ENCODE data around the gene HNRNPAB.
"Not testable (repeated sequence)": the region's sequence is repeated elsewhere in the genome, so short reads cannot be mapped to it uniquely, and the experiment has no call there.

Gene HNRNPAB

DNA sequence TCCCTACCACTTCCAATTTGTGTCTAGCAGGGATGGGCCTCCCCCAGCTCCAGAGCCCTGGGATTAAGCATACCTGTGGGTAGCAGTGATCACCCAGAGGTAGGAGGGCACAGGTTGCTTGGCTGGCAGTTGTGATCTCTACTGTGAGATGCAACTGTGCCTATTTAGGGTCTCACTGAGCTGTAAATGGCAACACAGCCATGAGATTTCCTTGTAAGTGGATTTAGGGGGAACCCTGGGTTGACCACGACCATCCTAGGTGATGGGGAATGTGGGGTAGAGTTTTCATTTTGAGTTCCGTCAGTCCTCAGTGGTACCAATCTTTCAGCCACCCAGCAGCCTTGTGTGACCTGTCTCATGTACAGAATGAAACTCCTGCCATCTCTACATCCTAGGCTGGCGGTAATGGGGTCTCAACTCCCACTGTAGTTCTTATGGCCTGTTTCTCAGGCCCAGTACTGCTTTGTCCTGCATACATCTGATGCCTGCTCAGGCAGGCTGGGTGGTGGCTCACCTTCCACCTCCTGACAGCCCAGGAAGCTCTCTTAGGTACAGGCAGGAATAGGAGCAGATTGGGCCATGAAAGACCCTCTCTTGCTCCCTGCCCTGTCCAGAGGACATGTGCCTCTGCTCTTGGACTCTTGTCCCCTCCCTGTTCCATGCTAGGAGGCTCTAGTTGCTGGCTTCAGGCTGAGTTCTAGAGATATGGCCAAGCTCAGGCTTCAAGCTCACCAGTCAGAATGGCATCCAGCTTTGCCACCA, 8.1 kb downstream of the HNRNPAB start:
- no peak for DNase-seq (ENCODE audit: low spot score)

DNA sequence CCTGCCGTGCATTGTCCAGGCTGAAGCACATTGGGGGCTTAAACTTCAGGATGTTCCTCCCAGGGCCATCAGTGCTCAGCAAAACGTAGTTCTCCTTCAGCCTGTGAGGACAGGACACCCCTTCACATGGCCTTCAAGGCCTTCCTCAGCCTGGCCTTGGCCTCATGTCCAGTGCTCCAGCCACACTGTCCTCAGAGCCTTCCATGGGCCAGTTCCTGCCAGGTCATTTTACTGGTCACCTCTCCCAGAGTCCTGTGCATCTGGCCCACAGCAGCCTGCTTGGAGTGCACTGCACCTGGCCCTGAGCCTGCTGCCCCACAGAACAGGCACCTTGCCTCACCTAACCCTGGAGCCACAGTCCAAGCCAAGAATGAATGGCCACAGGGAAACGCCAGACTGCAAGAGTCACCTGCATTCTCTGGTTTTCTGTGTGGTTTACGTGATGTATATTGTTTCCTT, 8.7 kb downstream of the HNRNPAB start:
- DNase-seq (ENCODE audit: low spot score), result no peak

DNA sequence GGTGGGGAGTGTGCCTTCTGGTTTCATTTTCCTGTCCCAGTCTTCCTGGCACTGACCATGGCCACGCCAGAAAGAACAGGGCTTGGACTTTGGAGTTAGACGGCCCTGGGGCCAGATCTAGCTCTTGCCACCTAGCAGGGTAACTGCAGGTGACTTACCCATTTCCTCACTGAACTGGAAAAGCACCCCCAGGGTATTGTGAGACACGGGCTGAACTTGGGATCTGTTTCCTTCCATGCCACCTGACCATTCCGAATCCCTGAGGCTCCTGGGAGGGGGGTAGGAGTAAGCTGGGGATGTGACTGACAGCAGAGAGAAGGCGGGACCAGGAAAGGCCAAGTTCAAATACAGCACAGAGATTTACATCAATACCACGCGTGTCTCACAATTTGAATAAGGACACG, 9.4 kb downstream of the HNRNPAB start:
- no peak for DNase-seq (ENCODE audit: low spot score)

DNA sequence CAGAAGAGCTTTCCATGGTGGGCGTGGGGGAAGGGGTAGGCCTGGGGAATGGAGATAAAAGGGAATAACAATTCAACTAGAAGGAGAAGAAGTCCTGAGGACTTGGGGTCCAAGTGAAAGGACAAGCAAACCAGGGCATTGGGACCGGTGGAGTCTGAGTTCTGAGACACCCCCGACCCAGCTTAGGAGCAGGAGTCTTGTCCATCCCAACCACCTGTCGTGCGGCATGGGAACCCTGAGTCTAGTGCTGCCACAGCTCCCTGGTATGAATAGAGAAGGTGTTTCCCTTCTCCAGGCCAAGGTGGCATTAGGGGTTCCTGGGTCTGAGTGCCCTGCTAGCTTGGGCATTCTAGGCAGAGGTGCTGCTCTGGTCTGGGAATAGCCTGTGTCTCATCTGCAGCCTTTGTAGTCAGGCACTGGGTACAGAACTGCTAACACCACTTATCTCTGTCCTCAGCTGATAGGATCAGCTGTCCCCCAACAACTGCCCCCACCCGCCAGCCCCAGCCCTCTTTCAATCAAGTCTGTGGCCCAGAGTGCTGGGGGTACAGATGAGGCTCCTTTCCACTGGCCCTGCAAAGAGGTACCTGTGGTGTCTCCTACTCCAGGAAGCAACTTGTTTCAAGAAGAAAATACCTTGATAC, 9.9 kb downstream of the HNRNPAB start:
- DNase-seq (ENCODE audit: low spot score), result no peak

DNA sequence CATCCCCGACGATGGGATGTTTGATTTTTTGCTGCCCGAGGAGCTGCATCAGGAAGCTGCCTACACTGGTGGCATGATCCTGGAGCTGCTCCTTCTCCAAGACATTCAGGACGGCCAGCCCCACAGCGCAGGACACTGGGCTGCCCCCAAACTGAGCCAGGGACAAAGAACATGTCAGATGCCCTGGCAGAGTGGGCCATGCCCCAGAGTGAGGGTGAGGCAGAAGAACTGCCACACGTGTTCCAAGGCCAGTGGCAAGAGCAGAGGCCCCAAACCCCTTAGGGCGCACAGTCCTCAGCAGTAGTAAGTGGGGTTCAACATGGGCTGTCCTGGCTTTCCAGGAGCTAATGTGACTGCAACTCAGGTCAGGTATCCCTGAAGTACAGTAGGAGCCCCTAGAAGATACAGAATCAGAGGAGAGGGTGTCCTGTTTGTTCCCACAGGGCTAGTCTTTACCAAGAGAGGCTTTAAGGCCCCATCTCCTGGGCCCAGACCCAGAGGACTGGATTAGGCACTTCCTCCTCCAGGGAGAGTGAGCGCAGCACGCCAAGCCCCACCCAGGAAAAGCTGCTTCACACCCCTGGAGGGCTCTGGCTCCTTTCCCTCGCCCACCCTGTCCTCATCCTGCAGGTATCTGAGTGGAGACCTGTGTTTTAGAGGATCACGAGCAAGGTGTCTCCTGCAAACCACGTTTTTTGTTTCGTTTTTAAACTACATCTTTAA, 11.1 kb downstream of the HNRNPAB start:
- DNase-seq (ENCODE audit: low spot score), result no peak

DNA sequence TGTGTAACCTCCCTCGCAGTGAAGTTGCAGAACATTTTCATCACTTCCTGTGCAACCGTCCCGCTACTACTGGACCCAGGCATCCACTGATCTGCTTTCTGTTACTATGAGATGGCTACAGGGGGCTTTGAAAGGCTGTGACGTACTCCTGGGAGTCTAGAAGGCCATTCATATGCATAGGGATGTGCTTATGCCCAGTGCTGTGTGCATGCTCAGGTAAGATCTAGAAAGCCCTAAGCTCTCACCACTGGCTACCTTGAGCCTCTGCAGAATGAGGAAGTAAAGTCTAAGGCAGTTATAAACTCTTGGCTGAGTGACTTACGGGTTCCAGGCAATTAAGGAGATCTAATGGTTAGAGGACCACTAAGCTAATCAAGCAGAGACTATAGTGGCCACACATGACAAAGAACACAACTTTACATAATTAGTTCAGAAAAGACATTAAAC, 11.8 kb downstream of the HNRNPAB start:
- no peak for DNase-seq (ENCODE audit: low spot score)

DNA sequence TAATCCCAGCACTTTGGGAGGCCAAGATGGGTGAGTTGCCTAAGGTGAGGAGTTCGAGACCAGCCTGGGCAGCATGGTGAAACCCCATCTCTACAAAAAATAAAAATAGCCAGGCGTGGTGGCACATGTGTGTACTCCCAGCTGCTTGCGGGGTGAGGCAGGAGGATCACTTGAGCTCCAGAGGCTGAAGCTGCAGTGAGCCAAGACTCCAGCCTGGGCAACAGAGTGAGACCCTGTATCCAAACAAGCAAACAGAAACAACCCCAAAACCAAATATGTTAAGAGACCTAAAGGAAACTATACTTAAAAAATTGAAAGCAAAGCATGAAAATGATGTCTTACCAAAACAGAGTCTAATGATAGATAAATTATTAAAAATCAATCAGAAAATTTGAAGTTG, 12.4 kb downstream of the HNRNPAB start:
- no peak for DNase-seq (ENCODE audit: low spot score)

DNA sequence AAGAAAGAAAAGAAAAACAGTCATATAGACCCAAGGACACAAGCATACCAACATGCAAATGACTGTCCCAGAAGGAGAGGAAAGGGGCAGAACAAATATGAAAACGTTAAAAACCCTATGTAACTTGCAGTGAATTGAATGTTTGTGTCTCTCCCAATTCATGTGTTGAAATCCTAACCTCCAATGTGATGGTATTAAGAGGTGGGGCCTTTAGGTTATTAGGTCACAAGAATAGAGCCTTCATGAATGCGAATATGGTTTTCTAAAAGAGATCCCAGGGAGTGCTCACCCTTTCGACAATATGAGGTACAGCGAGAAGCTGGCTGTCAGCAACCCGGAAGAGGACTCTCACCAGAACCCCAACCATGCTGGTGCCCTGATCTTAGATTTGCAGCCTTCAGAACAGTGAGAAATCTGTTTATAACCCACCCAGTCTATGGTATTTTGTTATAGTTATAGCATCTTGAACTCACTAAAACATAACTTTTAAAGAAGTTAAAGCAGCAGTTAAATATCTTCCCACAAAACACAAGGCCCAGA, 14.0 kb downstream of the HNRNPAB start:
- DNase-seq (ENCODE audit: low spot score), result no peak

DNA sequence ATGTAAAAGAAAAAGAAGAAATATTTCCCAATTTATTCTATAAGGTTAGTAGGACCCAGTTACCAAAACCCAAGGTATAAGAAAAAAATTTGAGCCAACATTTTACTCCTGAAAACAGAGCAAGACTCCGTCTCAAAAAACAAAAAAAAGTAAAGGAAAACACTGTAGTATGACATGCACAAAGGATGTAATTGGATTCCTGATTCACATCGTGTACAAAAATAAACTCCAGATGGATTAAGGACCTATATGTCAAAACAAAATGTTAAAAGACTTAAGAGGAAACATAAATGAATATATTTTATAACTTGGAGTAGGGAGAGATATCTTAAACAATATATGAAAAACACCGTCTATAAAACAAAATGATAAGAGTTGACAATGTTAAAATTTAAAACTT, 14.5 kb downstream of the HNRNPAB start:
- no peak for DNase-seq (ENCODE audit: low spot score)

DNA sequence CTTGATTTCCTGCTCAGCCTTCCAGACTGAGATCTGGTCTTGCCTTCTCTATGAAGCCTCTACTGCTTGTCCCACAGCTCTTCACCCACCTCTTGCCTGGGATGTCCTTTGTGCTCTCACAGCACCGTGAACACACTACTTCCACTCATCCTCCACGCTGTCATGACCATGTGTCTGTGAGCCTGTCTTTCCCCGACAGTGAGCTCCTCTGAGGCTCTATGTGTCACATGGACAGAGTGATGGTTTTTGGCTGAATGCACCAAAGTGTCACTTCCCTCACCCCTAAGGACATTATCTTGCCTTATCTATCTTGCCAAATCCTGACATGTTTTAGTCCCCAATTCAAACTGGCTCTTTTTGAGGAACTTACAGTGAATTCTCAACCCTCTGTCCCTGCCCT, 16.9 kb downstream of the HNRNPAB start:
- DNase-seq (ENCODE audit: low spot score), result no peak

DNA sequence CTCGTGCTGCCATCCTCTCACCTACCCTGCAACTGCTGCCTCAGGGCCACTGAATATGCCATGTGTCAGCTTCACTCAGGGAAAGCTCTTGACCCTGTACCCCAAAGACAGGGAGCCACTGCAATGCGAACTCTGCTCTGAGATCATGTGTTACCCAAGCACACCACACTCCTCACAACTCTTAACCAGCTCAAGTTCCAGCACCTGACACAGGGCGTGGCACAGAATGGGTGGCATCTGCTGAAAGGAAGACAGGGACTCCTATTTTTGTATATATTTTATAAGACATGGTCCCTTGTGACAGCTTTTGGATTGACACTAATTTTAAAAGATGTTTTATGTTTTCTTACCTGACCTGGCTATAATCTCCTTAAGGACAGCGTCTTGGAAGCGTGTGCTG, 17.5 kb downstream of the HNRNPAB start:
- DNase-seq (ENCODE audit: low spot score), result no peak

DNA sequence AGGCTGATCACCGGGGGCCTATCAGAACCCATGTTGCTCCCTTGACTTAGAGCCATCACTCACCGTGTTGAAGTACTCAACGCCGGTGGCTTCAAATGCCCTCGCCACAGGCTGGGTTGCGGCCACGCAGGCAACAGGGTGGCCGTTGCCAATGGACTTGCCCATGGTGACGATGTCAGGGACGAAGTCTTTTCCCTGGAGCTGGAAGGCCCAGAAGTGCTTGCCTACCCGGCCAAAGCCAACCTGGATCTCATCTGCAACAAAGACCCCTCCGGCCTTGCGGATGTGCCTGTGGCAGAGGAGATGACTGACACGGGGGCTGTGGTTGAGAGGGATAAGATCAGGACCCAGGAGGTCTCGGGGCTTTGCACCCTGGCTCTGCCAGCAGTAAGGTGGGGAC, 18.0 kb downstream of the HNRNPAB start:
- no peak for DNase-seq (ENCODE audit: low spot score)

DNA sequence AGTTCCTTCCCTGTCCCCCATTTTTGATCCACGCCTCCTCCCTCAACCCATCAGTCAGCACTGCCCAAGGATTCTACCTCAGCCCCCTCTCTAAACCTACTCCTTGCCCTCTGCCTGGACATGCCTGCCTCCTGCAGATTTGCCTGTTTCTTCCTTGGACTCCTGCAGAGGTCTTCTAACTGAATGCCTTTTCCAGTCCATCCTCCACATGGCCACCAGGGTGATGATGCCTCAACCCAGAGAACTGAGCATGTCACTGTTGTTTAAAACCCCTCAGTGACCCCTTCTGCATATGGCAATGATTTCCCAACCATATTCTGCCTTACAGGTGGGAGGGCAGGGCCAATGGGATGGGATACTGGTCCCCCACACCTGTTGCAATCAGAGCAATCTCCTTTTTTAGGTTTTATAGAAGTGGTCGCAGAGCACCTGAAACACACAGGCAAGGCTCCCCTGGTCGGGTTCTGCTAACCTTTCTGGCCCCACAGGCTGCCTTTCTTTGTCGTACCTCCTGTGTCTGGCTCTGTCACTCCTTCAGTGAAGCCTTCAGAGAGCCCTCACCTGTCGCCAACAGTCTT, 19.0 kb downstream of the HNRNPAB start:
- no peak for DNase-seq (ENCODE audit: low spot score)

DNA sequence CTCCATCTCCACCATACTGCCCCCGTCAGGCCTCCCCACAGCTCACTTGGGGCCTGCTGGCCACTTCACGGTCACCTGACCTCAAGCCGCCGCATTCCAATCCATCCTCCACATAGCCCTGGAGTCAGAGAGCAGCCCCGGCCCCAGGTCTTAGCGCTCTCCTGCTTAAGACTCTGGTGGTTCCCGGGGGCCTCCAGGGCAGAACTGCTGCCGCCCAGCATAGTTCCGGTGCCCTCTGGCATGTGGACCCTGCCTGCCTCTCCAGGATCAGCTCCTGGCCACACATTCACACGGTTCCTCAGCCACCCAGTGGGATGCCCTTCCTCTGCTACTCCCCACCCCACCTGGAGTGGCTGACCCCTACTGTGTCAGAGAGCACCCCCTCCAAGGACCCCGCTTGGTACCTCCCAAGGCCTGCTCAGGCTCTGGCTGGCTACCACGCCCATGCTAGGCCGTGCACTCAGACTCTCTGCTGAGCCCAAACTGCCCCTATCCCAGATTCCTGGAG, 19.5 kb downstream of the HNRNPAB start:
- DNase-seq (ENCODE audit: low spot score), result no peak

DNA sequence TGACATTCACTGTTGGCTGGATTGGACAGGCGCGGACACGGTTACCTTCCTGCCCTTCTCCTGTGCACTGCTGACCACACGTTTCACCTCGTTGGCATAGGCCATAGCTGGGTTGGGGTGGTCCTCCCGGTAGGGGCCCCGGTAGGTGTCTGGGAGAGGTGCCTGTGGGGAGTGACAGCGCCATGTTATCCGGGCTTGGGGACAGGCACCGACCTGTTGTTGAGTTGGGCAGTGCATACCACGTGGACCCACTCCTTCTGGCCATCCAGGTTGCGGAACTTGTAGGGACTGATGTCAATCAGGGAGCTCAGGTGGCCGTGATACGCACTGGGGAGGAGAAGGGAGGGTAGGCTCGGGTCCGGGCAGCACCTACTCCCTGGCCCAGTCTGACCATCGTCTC, 20.1 kb downstream of the HNRNPAB start:
- DNase-seq (ENCODE audit: low spot score), result no peak

DNA sequence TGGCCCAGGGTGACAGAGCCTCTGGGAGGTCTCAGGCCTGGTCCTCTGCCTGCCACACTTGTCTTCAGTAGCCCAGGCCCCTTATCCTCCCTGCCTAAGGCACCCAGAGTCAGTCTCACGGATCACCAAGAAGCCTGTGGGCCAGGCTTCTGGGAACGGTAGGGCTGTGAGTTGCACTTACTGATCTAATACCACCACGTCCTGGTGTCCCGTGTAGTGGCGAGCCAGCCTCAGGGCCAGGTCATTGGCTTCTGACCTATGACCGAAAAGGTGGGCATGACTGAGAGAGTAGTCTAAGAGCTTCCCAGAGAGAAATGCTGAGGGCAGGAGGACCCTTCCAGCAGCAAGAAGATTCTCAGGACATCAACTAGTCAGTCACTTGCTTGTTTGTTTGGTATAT, 20.8 kb downstream of the HNRNPAB start:
- no peak for DNase-seq (ENCODE audit: low spot score)

DNA sequence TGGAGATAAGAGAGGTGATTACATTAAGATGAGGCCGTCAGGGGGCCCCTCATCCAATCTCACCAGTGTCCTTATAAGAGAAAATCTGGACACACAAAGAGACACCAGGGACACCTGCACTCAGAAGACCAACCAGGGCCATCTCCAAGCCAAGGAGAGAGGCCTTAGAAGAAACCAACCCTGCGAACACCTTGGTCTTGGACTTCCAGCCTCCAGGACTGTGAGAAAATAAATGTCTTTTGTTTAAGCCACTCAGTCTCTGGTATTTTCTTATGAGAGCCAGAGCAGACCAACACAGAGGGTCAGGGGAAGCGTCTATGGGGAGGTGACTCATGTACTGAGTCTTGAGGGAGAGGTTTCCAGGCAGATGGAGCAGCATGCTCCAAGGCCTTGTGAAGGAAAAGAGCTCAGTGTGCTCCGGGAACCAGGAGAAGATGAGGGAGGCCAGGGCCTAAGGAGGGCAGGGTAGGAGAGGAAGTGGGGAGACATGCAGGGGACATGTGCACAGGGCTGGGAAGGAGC, 22.9 kb downstream of the HNRNPAB start:
- no peak for DNase-seq (ENCODE audit: low spot score)

DNA sequence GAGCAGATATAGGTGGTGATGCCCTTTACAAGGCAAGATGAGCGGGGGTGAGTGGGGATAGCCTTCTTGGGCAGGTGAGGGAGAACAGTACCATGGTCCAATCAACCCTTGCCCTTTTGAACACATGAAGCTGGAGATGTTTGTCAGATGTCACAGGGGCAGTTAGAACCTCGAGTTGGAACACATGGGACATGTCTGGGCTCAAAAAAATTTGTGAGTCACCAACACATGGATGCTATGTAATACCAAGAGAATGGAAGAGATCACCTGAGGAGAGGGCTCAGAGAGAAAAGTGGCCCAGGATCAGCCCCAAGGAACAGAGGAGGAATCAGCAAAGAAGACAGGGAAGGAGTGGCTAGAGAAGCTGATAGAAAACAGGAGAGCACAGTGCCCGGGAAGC, 23.6 kb downstream of the HNRNPAB start:
- DNase-seq (ENCODE audit: low spot score), result no peak

DNA sequence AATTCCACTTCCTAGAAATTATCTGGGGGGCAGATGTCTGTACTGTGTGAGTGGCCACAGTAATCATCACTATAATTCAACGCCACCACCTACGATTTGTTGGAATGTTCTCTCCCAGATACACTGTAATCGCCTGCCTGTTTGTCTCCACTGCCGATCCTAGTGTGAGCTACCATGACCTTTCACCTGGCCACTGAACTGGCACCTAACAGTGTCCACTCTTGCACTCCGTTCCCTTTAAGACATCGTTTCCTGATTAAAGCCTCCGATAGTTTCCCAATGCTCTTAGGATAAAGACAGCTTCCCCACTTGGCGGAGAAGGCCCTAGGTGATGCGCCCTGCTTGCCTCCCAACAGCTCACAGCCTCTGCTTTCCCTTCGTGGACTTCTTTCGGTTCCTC, 24.3 kb downstream of the HNRNPAB start:
- DNase-seq (ENCODE audit: low spot score), result no peak

DNA sequence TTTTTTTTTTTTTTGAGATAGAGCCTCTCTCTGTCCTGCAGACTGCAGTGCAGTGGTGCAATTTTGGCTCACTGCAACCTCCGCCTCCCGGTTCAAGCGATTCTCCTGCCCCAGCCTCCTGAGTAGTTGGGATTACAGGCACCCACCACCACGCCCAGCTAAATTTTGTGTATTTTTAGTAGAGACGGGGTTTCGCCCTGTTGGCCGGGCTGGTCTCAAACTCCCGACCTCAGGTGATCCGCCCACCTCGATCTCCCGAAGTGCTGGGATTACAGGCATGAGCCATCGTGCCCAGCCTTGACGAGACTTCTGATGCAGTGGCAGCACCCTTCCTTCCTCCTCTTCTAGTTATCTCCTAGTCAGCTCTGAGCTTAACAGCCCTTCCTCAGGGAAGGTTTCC, 24.8 kb downstream of the HNRNPAB start:
- DNase-seq (ENCODE audit: low spot score), result not testable (repeated sequence)

DNA sequence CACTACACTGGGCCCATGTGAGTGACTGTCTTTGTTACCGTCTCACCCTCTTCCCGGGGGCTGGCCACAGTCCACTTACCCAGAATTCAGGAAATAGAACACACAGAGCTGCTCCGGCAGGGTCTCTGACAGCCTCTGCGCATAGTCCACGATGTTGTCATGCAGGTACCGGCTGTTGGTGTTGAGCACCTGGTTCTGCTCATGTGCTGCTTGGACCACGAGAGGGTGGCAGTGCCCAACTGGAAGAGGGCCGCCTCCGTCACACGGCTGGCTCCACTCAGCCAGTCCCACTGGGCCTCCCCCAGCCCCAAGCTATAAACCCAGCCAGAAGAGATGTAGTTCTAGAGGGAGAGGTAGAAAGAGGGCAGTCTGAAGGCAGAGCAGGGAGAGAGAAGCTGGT, 25.5 kb downstream of the HNRNPAB start:
- DNase-seq (ENCODE audit: low spot score), result no peak
